ENCODE measurements around the gene CYB5R4. TPM values are rescaled to one million over a fixed set of nuclear protein-coding genes. Genes with fewer than 3 reads are reported as not detected.

The CYB5R4 gene
- total RNA-seq, 1 donor from 2014 or later = 37.3 TPM

- Mint-ChIP-seq H3K4me1 (no peaks in the 10 kb centered on the region), H3K27me3 (no peaks in the 10 kb centered on the region), H3K9me3 (no peaks in the 10 kb centered on the region), H3K4me3 (no peak overlapping the region), H3K27ac (no peak overlapping the region), H3K36me3 (ENCODE audit: low read depth) (peaks cover 5% of the 10 kb centered on the region)
- intact Hi-C loops (cut with micrococcal nuclease) = no loop called here
- DNase-seq (no peak), ATAC-seq (ENCODE audit: low read depth) (no peak)
- ChIA-PET CTCF (no interaction called here), POLR2A (no interaction called here)
- no peak for TF ChIP-seq CTCF (IDR thresholded peaks at IDR 0.05)
Observed at GRCh38 chr6:83985715-83986114, 126.2 kb downstream of the CYB5R4 start.

- DNase-seq (no peak), ATAC-seq (ENCODE audit: low read depth) (no peak)
- no peak for TF ChIP-seq CTCF (IDR thresholded peaks at IDR 0.05)
- Mint-ChIP-seq H3K9me3 (peaks cover 9% of the 10 kb centered on the region), H3K36me3 (ENCODE audit: low read depth) (no peaks in the 10 kb centered on the region), H3K4me1 (no peaks in the 10 kb centered on the region), H3K4me3 (no peak overlapping the region), H3K27me3 (peaks cover 3% of the 10 kb centered on the region), H3K27ac (no peak overlapping the region)
- intact Hi-C loops (cut with micrococcal nuclease) = no loop called here
- POLR2A ChIA-PET = no interaction called here
- CTCF ChIA-PET = no interaction called here
Observed at GRCh38 chr6:83998021-83998584, 138.6 kb downstream of the CYB5R4 start.

GRCh38 chr6:84001119-84001518 lies 141.6 kb downstream of the CYB5R4 start:
- ATAC-seq (ENCODE audit: low read depth) (no peak), DNase-seq (no peak)
- CTCF ChIA-PET = no interaction called here
- intact Hi-C loops (cut with micrococcal nuclease) = no loop called here
- H3K9me3 Mint-ChIP-seq = peaks cover 2% of the 10 kb centered on the region
- POLR2A ChIA-PET = no interaction called here
- no peak for TF ChIP-seq CTCF (IDR thresholded peaks at IDR 0.05)
- H3K27me3 Mint-ChIP-seq = peaks cover 5% of the 10 kb centered on the region
- H3K27ac Mint-ChIP-seq = no peak overlapping the region
- no peaks in the 10 kb centered on the region for H3K4me1 Mint-ChIP-seq
- no peak overlapping the region for H3K4me3 Mint-ChIP-seq
- no peaks in the 10 kb centered on the region for H3K36me3 Mint-ChIP-seq (ENCODE audit: low read depth)

DNA sequence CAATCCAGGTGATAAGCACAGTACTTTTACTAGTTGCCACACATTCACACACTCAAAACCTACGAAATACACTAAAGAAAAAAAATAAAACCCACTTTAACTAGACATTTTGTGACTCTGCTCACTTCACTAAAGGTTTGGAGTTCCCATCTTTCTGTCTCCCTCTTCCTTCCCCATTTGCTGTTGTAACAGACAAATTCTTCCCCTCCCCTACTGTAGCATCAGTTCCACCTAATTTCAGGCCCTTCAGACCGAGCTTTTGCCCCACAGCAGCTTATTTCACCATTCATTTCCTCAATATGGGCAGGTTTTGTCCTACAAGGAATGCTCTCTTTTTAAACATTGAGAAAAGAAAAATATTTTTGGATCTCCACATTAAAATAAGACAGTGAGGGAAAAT lies 142.7 kb downstream of the CYB5R4 start:
- DNase-seq (no peak), ATAC-seq (ENCODE audit: low read depth) (no peak)
- peaks cover 1% of the 10 kb centered on the region for H3K9me3 Mint-ChIP-seq
- POLR2A ChIA-PET = no interaction called here
- no peak for TF ChIP-seq CTCF (IDR thresholded peaks at IDR 0.05)
- CTCF ChIA-PET = no interaction called here
- no peaks in the 10 kb centered on the region for H3K36me3 Mint-ChIP-seq (ENCODE audit: low read depth)
- H3K27me3 Mint-ChIP-seq = peaks cover 5% of the 10 kb centered on the region
- intact Hi-C loops (cut with micrococcal nuclease) = no loop called here
- H3K27ac Mint-ChIP-seq = no peak overlapping the region
- no peak overlapping the region for H3K4me3 Mint-ChIP-seq
- H3K4me1 Mint-ChIP-seq = no peaks in the 10 kb centered on the region

DNA sequence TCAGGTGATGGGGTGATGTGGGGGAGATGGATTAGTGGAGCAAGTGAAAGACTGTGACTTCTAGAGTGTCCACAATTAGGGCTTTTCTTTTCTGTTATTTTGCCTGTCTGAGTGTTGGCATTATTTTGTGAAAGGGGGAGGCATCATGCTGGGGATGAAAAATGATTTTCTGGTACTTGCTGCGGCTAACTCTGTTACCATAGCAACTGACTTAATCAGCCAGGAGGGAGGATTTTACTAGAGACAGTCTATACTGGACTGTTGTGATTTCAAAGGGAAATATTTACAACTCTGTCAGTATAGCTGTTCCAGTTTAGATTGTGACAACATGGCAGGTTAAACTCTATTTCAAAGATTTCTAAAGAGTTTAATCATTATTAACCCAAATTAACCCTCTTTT lies 143.6 kb downstream of the CYB5R4 start:
- CTCF ChIA-PET = no interaction called here
- Mint-ChIP-seq H3K27me3 (peaks cover 8% of the 10 kb centered on the region), H3K36me3 (ENCODE audit: low read depth) (no peaks in the 10 kb centered on the region), H3K27ac (no peak overlapping the region), H3K4me3 (no peak overlapping the region), H3K4me1 (no peaks in the 10 kb centered on the region), H3K9me3 (no peaks in the 10 kb centered on the region)
- ATAC-seq (ENCODE audit: low read depth) (no peak), DNase-seq (no peak)
- TF ChIP-seq CTCF (IDR thresholded peaks at IDR 0.05) = no peak
- intact Hi-C loops (cut with micrococcal nuclease) = no loop called here
- POLR2A ChIA-PET = no interaction called here
